H1 (cell line): Measurements from ENCODE around the gene STXBP5.

ENCODE experiments used
- BCL11A ChIP-seq, 2 experiments: IDR thresholded peaks; one replicate each; pipeline ENCODE4 v1.6.1; 2011; ENCODE audit warnings: low read depth in 2 of 2, low read length in 2 of 2, mild to moderate bottlenecking in 2 of 2
- CTCF ChIP-seq, 3 experiments: IDR thresholded peaks; 1 replicate in 2 of 3; 2 replicates in 1 of 3; pipeline versions ENCODE4 v1.5.1 to v1.6.1; 2011; ENCODE audit warnings: low read length in 3 of 3, mild to moderate bottlenecking in 3 of 3, inconsistent platforms in 2 of 3, low read depth in 1 of 3, moderate library complexity in 1 of 3; ENCODE audit not compliant: insufficient read depth in 1 of 3; ENCODE audit errors: control extremely low read depth in 1 of 3
- EZH2 ChIP-seq: fragments of 200-600 bp; sonication (generic); IDR thresholded peaks from 2 replicates; pipeline ENCODE4 v1.7.1; 2012; ENCODE audit warnings: low read depth, mild to moderate bottlenecking, moderate library complexity, low read length, inconsistent platforms; ENCODE audit not compliant: severe bottlenecking
- JUN ChIP-seq: IDR thresholded peaks from 2 replicates; pipeline ENCODE4 v1.6.1; 2011; ENCODE audit warnings: low read depth, mild to moderate bottlenecking, improper control_type of control experiment, low read length

- TF ChIP-seq JUN, result no peak
- TF ChIP-seq CTCF (IDR thresholded peaks at IDR 0.05; ENCODE audit: control extremely low read depth in 1 of 3, insufficient read depth in 1 of 3, low read depth in 1 of 3, low read length in 3 of 3), result no peak
- no peak for TF ChIP-seq BCL11A (IDR thresholded peaks at IDR 0.05; ENCODE audit: low read depth in 2 of 2, low read length in 2 of 2)
- no peak for TF ChIP-seq EZH2
Measured at GRCh38 chr6:147160593-147160992, 43.6 kb upstream of the STXBP5 start.
